CD4-positive, alpha-beta T cell treated with Interleukin-1 beta for 1 hour (primary cell): ENCODE results near the gene IL1R2.
A peak's percentile ranks its signal among the peaks of the same experiment; 100 is the strongest.

Source experiments
- DNase-seq, 2 donors: peaks; one replicate each; pipeline ENCODE4 v3.0.0-alpha.2; 2020 to 2022

The IL1R2 gene, protein sequence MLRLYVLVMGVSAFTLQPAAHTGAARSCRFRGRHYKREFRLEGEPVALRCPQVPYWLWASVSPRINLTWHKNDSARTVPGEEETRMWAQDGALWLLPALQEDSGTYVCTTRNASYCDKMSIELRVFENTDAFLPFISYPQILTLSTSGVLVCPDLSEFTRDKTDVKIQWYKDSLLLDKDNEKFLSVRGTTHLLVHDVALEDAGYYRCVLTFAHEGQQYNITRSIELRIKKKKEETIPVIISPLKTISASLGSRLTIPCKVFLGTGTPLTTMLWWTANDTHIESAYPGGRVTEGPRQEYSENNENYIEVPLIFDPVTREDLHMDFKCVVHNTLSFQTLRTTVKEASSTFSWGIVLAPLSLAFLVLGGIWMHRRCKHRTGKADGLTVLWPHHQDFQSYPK

DNA sequence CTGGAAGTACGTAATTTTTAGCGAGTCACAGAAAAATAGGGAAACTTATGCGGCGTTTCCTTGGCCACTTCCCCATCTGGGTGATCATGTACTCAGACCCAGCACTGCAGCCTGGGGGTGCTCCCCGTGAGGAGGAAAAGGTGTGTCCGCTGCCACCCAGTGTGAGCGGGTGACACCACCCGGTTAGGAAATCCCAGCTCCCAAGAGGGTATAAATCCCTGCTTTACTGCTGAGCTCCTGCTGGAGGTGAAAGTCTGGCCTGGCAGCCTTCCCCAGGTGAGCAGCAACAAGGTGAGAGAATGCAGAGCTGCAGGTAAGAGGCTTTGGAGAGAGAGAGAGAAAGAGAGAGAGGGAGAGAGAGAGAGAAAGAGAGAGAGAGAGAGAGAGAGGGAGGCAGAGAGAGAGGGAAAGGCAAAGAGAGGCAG lies at the start of gene IL1R2:
IL1R2 (plus strand) TSS at position 240 of the 425 bp plus-strand sequence. CDS start 16,616 bp downstream, outside the sequence.
- DNase-seq, result peak in 1 of 2 donors; percentile 70

DNA sequence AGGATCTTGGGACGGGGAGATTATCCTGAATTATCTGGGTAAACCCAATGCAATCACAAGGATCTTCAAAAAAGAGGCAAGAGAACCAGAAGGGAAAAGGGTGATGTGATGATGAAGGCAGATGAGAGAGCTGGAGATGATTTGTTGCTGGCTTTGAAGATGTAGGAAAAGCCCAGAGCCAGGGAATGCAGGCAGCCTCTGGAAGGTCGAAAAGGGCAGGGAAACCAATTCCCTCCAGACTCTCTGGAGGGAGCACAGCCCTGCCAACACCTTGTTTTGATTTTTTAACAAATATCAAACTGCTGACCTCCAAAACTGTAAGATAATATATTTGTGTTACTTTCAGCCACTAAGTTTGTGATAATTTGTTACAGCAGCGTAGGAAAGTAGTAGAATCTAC lies 48.9 kb upstream of the IL1R2 start:
- no peak for DNase-seq

DNA sequence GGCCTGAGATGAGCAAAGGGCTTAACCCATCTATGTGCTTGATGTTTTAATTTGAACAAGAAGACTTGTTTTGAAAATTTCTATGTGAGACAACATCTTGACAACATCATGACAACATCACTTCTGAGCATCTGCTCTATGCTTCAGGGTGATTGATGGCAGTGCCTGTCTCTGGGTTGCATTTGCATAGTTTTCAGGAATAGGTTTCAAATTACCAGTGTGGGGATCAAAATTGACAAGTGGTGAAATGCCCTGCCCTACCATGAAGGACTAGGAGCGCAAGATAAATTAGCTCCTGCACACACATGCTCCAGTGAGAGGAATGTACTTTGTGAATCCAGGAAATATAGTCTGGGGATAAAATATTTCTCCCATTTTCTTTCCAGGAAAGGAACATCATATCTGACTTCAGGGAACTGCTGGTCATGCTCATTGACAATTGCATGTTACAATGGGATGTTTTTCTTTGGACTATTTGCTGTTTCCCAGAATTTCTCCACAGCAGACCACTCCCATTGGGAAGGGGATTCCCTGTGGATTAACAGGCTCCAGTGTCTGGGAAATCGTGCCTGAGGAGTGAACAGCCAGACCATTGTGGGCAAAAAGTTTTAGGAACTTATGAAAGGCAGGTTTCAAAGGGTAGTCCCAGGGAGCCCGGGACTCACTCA lies 45.3 kb upstream of the IL1R2 start:
- DNase-seq, result no peak

DNA sequence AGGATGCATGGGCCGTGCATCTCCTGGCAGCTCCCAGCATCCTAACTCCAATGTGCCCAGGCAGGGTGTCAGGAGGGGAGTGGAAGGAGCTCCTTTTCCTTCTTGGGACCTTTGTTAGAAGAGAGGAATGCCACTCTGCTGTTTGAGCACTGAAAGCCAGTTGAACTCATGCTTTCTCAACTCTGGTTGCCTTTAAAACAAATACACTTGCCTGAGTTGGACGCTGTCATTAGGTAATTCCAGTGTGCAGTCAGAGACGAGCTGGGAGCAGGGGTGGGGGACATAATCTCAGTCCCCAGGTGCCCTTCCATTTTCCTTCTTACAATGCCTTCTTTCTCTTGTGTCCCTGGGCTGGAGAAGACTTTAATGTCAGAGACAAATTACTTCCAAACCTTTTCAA lies 44.4 kb upstream of the IL1R2 start:
- DNase-seq, result no peak

DNA sequence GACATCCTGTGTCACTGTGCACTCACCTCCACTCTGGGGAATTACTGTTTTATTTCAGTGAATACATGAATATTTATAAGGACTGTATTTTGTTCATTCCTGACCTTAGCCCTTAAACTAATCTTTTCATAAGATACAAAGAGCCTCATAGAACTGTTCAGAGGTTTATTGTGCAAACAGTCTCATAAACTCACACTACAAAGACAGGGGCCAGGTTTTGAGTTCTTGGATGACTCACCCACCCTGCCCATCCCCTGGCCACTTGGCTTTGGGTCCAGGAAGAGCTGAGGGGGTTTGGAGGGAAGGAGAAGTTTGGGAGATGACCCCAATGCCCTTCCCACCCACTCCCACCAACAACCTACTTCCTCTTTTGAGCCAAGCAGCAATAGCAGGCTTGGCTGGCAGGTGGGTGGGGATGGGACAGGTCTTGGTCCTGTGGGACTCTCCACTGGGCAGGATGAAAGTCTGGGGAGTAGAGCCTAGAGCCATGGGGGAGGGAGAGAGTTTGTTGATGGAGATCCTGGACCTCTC lies 43.1 kb upstream of the IL1R2 start:
- no peak for DNase-seq

DNA sequence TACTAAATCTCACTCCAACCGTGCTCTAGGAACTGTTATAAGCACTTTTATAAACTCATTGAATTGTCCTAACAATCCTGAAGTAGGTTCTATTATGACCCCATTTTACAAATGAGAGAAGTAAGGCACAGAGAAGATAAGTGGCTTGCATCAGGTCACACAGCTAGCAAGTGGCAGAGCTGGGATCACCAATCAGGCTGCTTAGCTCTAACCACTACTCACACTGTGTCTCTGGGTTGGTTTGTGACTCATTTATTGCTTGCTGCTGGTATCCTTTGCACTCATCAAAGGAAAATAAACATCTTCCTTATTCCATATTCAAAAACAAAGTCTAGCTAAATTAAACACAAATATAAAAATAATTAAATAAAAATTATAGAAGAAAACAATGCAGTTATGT lies 42.5 kb upstream of the IL1R2 start:
- no peak for DNase-seq

DNA sequence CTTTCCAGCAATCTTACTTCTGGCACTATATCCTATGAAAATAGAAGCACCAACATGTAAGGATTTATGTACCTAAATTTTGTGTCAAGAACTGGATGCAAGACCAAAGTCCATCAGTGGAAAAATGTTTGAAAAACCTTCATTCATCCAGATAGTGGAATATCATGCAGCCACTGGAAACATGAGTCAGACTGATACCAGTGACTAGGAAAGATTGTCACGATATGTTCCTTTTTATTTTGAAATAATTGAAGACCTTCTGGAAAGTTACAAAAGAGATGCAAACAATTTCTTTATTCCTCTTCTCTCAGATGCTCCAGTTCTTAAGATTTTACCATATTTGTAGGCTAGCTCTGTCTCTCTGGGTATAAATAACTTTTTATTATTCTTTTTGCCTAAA lies 40.5 kb upstream of the IL1R2 start:
- no peak for DNase-seq

DNA sequence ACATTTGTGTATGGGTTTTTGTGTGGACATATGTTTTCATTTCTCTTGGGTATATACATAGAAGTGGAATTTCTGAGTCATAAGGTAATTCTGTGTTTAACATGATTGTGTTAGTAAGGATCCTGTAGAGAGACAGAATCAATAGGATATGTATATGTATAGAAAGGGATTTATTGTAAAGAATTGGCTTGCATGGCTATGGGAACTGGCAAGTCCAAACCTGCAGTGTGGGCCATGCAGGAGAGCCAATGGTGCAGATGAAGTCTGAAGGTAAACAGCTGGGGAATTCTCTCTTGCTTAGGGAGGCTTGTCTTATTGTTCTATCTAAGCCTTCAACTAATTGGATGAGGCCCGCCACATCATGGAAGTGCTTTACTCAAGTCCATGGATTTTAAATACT lies 39.2 kb upstream of the IL1R2 start:
- DNase-seq, result no peak

DNA sequence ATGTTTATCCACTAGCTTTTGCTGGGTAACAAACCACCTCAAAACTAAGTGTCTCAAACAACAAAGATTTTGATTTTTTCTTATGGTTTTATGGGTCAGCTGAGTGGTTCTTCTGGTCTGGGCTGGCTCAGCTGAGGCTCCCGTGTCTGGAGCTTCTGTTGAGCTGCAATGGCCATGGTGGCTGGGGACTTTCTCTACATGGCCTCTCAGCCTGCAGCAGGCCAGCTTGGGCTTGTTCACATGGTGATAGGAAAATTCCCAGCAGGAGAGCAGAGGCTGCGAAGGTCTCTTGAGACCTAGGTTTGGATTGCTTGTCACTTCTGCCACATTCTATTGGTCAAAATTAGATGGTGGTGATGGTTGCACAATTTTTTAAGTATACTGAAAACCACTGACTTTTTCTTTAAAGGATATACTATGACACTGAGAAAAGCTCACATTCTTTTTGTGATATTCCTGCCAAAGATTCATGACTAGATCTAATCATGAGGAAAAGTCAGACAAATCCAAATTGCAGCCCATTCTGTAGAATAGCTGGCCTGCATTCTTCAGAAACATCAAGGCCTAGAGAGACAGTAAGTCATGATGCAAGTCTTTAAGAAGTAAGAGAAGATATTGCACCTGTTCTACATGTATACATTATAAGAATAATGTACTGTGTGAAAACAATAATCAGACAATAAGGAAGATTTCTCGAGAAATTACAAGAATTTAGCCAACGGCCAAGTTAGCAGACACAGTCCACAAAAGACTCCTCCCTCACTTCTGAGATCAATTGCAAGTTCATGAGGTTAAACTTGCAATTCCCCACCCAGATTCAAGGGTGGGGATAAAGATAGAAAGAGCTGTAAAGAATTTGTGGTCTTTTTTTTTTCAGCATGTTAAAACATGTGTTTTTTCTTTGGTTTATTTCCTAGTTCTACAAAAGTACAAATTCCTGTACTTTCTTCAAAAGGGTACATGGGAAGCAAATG lies 35.0 kb upstream of the IL1R2 start:
- no peak for DNase-seq

DNA sequence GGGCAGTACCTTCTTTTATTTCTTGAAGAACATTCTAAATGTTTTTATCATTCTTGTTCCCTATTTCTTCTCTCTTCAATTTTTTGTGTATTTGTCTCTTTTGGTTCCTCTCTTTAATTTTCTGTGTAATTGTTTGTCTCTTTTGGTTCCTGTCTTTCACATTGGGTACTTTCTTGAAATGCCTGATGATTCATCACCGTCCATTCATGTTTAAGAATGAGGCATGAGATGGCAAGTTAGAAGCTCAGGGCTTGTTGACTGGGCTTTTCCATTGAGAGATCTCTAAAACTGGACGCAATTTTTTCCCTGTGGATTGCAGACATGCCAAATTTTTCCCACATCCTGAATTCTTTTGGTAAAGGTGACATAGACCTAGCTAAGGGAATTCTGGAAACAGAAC lies 33.7 kb upstream of the IL1R2 start:
- no peak for DNase-seq

DNA sequence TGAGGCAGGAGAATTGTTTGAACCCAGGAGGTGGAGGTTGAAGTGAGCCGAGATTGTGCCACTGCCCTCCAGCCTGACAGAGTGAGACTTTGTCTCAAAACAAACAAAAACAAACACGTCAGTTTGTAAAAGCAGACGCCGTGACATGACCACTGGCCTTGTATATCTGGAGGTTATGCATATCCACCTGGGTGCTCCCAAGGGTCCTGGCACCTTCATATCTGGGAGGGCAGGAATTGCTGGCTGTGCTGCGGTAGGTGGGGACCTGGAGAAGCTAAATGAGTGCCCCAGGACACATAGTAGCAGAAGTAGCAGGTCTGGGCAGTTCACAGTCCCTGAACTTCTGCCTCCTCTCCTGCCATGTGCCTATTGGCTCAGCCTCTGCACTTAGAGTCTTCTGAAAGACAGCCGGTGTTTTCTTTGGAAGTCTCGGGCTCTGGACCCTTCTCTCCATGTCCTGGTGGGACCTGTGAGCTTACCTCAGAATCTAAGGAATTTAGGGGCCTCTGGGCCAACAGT lies 30.9 kb upstream of the IL1R2 start:
- no peak for DNase-seq

DNA sequence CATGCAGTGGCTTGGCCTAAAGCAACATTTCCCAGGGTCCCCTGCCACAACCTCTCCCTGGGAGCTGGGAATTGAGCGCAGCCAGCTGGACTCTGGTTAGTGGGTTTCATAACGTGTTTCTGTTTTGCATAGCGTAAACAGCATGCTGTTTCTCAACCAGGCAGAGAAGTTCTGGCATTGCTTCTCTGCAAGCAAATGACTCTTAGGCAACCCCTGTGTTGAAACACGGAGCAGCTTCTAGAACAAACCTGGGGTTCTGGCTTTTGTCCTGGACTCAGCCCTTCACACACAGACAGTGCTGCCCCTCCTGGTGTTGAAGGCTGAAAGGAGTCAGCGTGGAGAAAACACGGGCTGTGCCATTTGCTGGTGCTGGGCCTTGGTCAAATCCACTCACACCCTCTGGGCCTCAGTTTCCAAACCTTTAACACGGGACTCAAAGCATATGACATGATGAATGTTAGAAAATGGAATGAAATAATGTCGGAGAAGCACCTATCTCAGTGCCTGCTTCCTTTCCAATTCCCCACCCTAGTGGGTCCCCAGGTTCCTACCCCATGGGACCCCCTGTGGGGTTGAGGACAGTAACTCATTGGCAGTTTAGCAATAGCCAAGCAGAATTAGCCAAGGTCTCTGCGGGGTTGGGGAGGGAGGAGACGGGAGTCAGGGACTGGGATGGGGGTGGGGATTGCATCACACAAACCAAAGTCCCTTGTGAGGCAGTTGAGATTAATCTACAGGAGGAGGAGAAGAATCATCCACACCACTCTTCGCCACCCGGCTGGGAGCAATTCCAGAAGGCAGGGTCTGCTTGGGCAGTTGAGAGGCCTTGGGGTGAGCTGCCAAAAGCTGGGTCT lies 30.2 kb upstream of the IL1R2 start:
- peak in 1 of 2 donors; percentile 59 for DNase-seq

DNA sequence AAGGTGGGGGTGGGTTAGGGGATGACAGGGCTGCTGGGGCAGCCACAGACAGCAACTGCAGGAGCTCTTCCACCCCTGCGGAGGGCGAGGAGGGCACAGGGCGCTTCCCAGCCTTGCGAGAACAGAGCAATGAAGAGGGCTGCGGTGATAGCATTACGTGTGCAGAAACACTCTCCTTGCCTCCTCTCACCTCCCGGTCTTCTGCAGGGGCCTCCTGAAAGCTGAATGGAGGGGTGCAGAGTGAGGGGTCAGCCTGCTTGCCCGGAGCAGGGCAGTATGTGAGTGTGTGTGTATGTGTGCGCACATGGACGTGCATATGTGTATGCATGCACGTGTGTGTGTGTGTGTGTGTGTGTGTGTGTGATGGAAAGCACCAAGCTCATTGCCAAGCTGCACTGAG lies 29.5 kb upstream of the IL1R2 start:
- DNase-seq, result no peak

DNA sequence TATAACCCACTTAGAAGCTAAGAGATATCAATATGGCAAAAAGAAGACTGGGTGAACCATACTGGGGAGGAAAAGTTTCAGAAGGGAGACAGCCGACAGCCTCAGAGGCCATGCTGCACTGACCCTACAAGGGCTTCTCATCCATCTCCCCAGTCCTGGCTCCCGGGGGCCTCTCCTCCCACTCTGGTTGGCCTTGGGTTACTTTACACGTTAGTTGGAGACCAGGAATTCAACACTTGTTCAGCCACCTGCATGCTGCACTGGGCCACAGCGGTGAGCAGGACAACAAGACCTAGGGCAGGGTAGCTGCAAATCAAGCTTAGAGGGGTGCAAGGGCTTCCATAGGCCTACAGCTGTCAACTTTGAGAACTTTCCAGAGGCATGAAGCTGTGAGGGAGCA lies 28.6 kb upstream of the IL1R2 start:
- no peak for DNase-seq

DNA sequence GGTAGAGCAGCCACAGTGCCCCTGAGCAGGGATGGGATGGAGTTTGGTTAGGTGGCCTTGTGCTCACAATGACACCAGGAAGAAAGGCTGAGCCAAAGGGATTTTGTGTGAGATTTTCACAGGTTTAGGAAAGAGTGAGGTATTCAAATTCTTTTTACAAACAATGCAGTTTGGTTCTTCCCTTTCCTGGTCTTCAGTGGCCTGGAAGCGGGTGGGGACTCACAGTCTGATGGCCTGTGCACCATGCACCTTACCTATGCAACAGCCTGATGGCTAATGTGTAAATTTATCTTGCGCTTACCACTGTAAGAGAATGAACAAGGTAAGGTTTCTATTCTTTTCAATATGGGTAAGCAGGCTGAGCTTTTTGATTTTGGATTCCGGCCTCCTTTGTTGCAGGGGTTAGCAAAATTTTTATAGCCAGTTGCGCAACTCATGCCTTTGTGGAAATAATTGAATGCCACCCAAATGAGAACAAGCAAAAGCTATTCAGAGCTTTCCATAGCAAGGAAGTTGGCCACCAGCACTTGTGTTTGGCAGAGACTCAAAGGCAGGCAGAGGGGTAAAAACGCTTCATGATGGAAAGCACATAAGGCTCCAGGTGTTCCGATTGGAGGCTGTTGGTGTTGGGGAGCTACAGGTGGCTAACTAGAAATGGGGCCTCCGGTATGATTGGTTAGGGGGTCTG lies 23.8 kb upstream of the IL1R2 start:
- no peak for DNase-seq

DNA sequence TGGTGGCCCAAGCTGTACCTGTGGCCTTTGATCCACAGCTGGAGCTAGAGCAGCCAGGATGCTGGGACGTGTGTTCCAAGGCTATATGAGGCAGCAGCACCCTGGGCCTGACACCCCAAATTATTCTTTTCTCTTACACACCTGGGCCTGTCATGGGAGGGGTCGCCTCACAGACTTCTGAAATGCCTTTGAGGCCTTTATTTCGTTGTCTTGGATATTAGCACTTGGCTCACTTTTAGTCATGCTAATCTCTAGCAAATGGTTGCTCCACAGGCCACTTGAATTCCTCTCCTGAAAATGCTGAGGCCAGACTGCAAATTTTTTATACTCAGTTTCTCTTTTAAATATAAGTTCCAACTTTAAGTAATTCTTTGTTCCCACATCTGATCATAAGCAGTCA lies 22.0 kb upstream of the IL1R2 start:
- no peak for DNase-seq

DNA sequence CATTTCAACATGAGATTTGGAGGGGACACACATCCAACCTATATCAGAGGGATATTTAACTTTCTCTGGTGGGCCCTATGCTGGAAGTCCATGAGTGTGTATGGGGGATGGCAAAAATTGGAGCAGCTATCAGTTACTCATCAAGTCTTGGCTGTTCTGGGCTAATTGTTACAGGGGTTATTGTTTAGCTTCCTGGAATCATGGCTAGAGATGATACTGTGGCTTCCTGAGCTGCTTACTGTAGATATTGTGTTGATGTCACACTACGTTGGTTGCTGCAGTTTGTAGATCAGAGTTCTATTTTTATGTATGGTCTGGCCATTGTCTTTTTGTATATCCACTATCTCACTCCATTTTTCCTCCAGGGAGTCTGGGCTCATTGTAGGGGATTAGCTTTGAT lies 20.9 kb upstream of the IL1R2 start:
- no peak for DNase-seq

DNA sequence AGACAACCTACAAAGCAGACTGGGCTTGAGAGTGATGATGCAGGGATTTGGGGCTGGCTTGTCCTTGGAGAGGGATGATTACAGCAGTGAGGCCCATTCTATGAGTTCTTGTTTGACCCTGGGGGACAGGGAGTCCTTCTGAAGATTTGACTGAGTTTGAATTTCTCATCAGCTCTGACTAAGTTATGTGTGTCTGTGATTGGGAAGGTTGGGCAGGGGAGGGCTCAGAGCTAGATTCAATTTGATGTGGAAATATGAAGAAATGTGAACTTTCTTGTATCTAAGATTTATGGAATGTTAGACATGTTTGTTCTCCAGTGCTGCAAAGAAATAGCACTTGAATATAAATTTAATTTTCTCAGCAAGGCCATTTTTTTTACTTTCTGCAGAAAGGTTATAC lies 19.9 kb upstream of the IL1R2 start:
- no peak for DNase-seq

DNA sequence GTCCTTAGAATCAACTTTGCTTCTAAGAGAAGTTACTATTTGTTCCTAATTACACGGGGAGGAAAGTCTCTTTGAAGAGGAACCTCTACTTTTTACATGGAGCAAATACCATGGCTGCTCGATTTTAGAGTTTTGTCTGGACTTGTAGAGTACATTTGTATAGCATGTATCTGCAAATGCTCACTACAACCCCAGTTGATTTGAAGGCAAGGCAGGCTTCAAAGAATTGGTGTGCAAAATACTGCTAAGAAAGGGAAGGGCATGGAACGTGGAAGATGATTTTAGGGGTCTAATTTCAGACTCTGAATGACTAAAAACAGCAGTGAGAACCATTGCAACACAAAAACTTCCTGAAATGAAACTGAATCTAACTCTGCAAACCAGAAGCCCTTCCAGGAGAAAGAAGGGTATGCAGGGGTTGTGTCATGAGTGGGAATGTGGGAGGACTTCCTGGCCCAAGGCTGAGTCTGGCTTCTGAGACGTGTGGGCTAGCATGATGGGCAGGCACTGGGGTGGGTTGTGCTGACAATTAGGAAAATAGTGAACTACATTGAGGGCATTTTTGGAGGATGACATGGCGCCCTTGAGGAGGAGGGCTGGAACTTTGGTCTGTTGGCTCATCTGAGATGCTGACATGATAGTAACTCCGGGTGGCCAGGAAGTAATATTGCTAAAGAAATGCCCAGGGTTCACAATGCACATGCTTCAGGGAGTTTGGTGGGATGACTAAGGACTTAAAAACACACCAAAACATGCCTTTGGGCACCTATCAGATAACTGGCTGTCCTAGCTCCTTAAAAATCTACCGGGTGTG lies 18.9 kb upstream of the IL1R2 start:
- DNase-seq, result no peak

DNA sequence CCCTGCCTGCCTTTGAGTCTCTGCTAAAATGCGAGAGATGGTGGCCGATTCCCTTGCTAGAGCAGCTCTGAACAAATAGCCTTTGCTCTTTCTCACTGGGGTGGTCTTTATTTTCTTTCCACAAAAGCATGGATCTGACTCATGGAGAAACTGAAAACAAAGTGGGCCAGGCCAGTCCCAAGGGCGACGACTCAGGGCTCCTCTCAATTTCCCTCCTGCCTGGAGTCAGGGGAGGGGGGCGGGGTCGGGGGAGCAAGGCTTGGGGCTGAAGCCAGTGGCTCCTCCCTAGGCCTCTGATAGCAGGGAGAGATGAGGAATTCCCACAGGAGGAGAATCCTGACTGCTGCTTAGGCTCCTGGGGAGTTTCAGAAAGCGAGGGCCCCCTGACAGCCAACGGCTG lies 17.1 kb upstream of the IL1R2 start:
- DNase-seq, result no peak
